NCI-H510A treated with DMSO at 0.1 percent for 48 hours (cell line): ENCODE data around the gene EFCAB13.
"Not testable (repeated sequence)": the region's sequence is repeated elsewhere in the genome, so short reads cannot be mapped to it uniquely, and the experiment has no call there.

Source experiments
- DNase-seq: peaks from one replicate; lab custom pipeline; 2025; lab: John Stamatoyannopoulos, UW

EFCAB13 gene

GRCh38 chr17:47425887-47426635 lies 102.3 kb downstream of the EFCAB13 start:
- not testable (repeated sequence) for DNase-seq

GRCh38 chr17:47427985-47428384 lies 104.2 kb downstream of the EFCAB13 start:
- no peak for DNase-seq

- not testable (repeated sequence) for DNase-seq
Observed at GRCh38 chr17:47432240-47432639, 108.5 kb downstream of the EFCAB13 start.

- no peak for DNase-seq
Observed at GRCh38 chr17:47465165-47465564, 141.4 kb downstream of the EFCAB13 start.

- DNase-seq: not testable (repeated sequence)
Observed at GRCh38 chr17:47466976-47467375, 143.2 kb downstream of the EFCAB13 start.

GRCh38 chr17:47470836-47471235 lies 147.1 kb downstream of the EFCAB13 start:
- no peak for DNase-seq

- DNase-seq: not testable (repeated sequence)
Observed at GRCh38 chr17:47472073-47472472, 148.3 kb downstream of the EFCAB13 start.
